Measurements from ENCODE around the gene ZDHHC11B.
"Not testable (repeated sequence)": the region's sequence is repeated elsewhere in the genome, so short reads cannot be mapped to it uniquely, and the experiment has no call there.

ZDHHC11B gene

GRCh38 chr5:766666-767431 is 17.7 kb downstream of the ZDHHC11B start:
- DNase-seq: peak; percentile 19

GRCh38 chr5:765948-766631 is 18.4 kb downstream of the ZDHHC11B start:
- DNase-seq: peak; percentile 18

- DNase-seq: no peak
Observed at GRCh38 chr5:763998-764781, 20.3 kb downstream of the ZDHHC11B start.

GRCh38 chr5:763397-763796 is 21.1 kb downstream of the ZDHHC11B start:
- no peak for DNase-seq

GRCh38 chr5:762996-763395 is 21.5 kb downstream of the ZDHHC11B start:
- DNase-seq: not testable (repeated sequence)

GRCh38 chr5:761854-762710 is 22.4 kb downstream of the ZDHHC11B start:
- DNase-seq: no peak

GRCh38 chr5:761059-761771 is 23.3 kb downstream of the ZDHHC11B start:
- DNase-seq: no peak

- DNase-seq: peak; percentile 19
Observed at GRCh38 chr5:760363-761058, 24.0 kb downstream of the ZDHHC11B start.

- DNase-seq: peak; percentile 20
Observed at GRCh38 chr5:759781-760362, 24.7 kb downstream of the ZDHHC11B start.

GRCh38 chr5:759111-759751 is 25.3 kb downstream of the ZDHHC11B start:
- DNase-seq: peak; percentile 79

- peak; percentile 19 for DNase-seq
Observed at GRCh38 chr5:758698-759053, 25.9 kb downstream of the ZDHHC11B start.

- DNase-seq: peak; percentile 81
Observed at GRCh38 chr5:757931-758697, 26.4 kb downstream of the ZDHHC11B start.

GRCh38 chr5:757346-757930 is 27.1 kb downstream of the ZDHHC11B start:
- peak; percentile 40 for DNase-seq

GRCh38 chr5:756865-757345 is 27.6 kb downstream of the ZDHHC11B start:
- DNase-seq: peak; percentile 69

- peak; percentile 27 for DNase-seq
Observed at GRCh38 chr5:756171-756570, 28.4 kb downstream of the ZDHHC11B start.

GRCh38 chr5:754143-754632 is 30.3 kb downstream of the ZDHHC11B start:
- DNase-seq: not testable (repeated sequence)

GRCh38 chr5:753567-754142 is 30.9 kb downstream of the ZDHHC11B start:
- not testable (repeated sequence) for DNase-seq

- not testable (repeated sequence) for DNase-seq
Observed at GRCh38 chr5:752532-753115, 31.9 kb downstream of the ZDHHC11B start.

All from right hindlimb (tissue), 1 donor.